Osteoblast (primary cell): ENCODE results near the gene MAZ. TPM values are rescaled to one million over a fixed set of nuclear protein-coding genes. Genes with fewer than 3 reads are reported as not detected.
"Not testable (repeated sequence)": the region's sequence is repeated elsewhere in the genome, so short reads cannot be mapped to it uniquely, and the experiment has no call there.

Experiments
- DNase-seq: peaks from one replicate; pipeline ENCODE4 v3.0.0; 2011; ENCODE audit warnings: low spot score, mixed read lengths; ENCODE audit not compliant: insufficient read length; ENCODE audit errors: missing footprints
- H2AFZ ChIP-seq: 2 replicates; pipeline ENCODE4 v1.6.0; 2011; ENCODE audit warnings: mild to moderate bottlenecking, low read length
- H3K27ac ChIP-seq: 2 replicates; pipeline ENCODE4 v1.5.1; 2011; ENCODE audit warnings: mild to moderate bottlenecking, low read depth, low read length, moderate library complexity
- H3K27me3 ChIP-seq: 2 replicates; pipeline ENCODE4 v1.6.0; 2012; ENCODE audit warnings: mild to moderate bottlenecking, control low read depth, inconsistent platforms, low read length, moderate library complexity; ENCODE audit not compliant: insufficient read depth
- H3K36me3 ChIP-seq: 2 replicates; pipeline ENCODE4 v1.5.1; 2011; ENCODE audit warnings: mild to moderate bottlenecking, low read length, control low read depth, moderate library complexity; ENCODE audit not compliant: insufficient read depth
- H3K4me1 ChIP-seq: 2 replicates; pipeline ENCODE4 v1.5.1; 2011; ENCODE audit warnings: mild to moderate bottlenecking, low read length, control low read depth, moderate library complexity; ENCODE audit not compliant: insufficient read depth
- H3K4me2 ChIP-seq: 2 replicates; pipeline ENCODE4 v1.6.0; 2011; ENCODE audit warnings: mild to moderate bottlenecking, low read length; ENCODE audit not compliant: insufficient read depth
- H3K4me3 ChIP-seq: fragments of 200-600 bp; sonication (generic); 3 replicates; pipeline ENCODE4 v1.5.1; 2012; ENCODE audit warnings: mild to moderate bottlenecking, low read length, inconsistent platforms; ENCODE audit not compliant: insufficient read depth
- H3K79me2 ChIP-seq: 2 replicates; pipeline ENCODE4 v1.6.0; 2012; ENCODE audit warnings: mild to moderate bottlenecking, low read length, control low read depth, inconsistent platforms; ENCODE audit not compliant: insufficient read depth
- H3K9me3 ChIP-seq: 2 replicates; pipeline ENCODE4 v1.5.1; 2011; ENCODE audit warnings: low read depth, low read length, control low read depth
- H4K20me1 ChIP-seq: 2 replicates; pipeline ENCODE4 v1.6.0; 2012; ENCODE audit warnings: mild to moderate bottlenecking, low read length, control low read depth; ENCODE audit not compliant: insufficient read depth
- total RNA-seq: library from RNA; depleted of rRNA; stranded (reverse); fragments of >200 nt; gene quantifications from 2 replicates; pipeline ENCODE4 v1.2.3, GENCODE V29; 2012
- TF ChIP-seq, protein P1 (sequence below): IDR thresholded peaks from 2 replicates; pipeline ENCODE4 v1.5.1; 2011; ENCODE audit warnings: mild to moderate bottlenecking, low read depth, low read length, moderate library complexity; ENCODE audit errors: extremely low read depth

MAZ gene
- 221 and 267 TPM in 2 replicates for total RNA-seq

DNA sequence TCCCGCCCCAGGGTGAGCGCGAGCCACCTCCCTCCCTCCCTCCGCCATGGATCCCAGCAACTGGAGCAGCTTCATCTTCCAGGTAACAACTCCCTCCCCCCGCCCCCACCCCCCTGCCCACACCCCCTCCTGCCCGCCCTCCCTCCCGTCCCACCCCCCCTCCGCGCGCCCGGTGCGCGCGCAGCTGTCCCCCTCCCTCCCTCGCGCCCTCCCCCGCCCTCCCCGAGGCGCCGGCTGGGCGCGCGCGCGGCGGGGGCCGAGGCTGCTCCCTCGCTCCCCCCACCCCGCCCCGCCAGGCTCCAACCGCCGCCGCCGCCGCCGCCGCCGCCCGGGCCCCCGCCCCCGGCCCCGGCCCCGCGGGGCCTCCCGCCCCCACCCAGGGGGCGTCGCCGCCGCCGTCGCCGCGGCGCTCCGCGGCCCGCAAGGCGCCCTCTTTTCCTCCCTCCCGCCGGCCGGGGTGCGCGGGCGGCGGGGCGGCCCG, at the start of gene MAZ:
Gene MAZ, plus strand, starts transcription at position 431 of the 481 bp plus-strand sequence. CDS start 173 bp downstream, outside the sequence.
- Histone ChIP-seq H3K27ac (peak within 1 kb of the TSS; percentile 63), H2AFZ (peak within 1 kb of the TSS; percentile 81), H3K27me3 (no peaks in the 10 kb centered on the region), H3K4me2 (peak within 1 kb of the TSS; percentile 96), H3K79me2 (peaks cover 19% of the 10 kb centered on the region), H3K4me1 (peaks cover 37% of the 10 kb centered on the region), H3K9me3 (no peaks in the 10 kb centered on the region), H3K36me3 (peaks cover 39% of the 10 kb centered on the region), H3K4me3 (peak within 1 kb of the TSS; percentile 90), H4K20me1 (peaks cover 19% of the 10 kb centered on the region)
- TF ChIP-seq, protein P1, sequence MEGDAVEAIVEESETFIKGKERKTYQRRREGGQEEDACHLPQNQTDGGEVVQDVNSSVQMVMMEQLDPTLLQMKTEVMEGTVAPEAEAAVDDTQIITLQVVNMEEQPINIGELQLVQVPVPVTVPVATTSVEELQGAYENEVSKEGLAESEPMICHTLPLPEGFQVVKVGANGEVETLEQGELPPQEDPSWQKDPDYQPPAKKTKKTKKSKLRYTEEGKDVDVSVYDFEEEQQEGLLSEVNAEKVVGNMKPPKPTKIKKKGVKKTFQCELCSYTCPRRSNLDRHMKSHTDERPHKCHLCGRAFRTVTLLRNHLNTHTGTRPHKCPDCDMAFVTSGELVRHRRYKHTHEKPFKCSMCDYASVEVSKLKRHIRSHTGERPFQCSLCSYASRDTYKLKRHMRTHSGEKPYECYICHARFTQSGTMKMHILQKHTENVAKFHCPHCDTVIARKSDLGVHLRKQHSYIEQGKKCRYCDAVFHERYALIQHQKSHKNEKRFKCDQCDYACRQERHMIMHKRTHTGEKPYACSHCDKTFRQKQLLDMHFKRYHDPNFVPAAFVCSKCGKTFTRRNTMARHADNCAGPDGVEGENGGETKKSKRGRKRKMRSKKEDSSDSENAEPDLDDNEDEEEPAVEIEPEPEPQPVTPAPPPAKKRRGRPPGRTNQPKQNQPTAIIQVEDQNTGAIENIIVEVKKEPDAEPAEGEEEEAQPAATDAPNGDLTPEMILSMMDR, result no peak
- DNase-seq, result no peak

DNA sequence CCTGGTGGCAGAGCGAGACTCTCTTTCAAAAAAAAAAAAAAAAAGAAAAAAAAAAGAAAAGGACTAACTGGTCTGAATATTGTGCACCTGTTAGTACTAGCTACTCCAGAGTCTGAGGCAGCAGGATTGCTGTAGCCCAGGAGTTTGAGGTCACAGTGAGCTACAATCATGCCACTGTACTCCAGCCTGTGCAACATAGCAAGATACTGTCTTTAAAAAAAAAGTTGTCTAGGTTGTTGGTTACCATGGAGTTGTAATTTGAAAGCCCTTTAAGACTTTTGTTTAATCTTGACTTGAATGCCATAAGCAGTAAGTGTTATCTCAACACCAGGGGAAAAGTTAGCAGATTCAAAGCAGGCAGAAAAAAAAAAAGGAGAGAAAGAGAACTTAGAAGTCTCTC, 49.7 kb upstream of the MAZ start:
- no peaks in the 10 kb centered on the region for H4K20me1 ChIP-seq
- H3K9me3 ChIP-seq, result no peaks in the 10 kb centered on the region
- no peak overlapping the region for H3K27ac ChIP-seq
- no peaks in the 10 kb centered on the region for H3K36me3 ChIP-seq
- no peak overlapping the region for H3K4me2 ChIP-seq
- DNase-seq, result no peak
- H3K4me1 ChIP-seq, result peaks cover 4% of the 10 kb centered on the region
- no peak overlapping the region for H3K4me3 ChIP-seq
- no peak overlapping the region for H2AFZ ChIP-seq
- TF ChIP-seq, protein P1, result no peak
- H3K79me2 ChIP-seq, result no peaks in the 10 kb centered on the region
- H3K27me3 ChIP-seq, result no peaks in the 10 kb centered on the region

DNA sequence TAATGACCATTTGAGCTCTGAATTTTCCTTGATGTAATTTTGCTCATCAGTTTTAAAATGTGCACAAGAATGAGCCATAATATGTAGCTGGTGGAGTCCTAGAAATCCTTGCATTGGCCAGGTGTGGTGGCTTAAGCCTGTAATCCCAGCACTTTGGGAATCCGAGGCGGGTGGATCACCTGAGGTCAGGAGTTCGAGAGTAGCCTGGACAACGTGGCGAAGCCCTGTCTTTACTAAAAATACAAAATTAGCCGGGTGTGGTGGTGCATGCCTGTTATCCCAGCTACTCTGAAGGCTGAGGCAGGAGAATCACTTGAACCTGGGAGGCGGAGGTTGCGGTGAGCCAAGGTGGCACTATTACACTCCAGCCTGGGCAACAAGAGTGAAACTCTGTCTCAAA, 49.2 kb upstream of the MAZ start:
- not testable (repeated sequence) for H3K4me3 ChIP-seq, H3K27ac ChIP-seq, H3K4me2 ChIP-seq, H4K20me1 ChIP-seq, H2AFZ ChIP-seq, DNase-seq, H3K9me3 ChIP-seq, H3K27me3 ChIP-seq, H3K36me3 ChIP-seq, H3K4me1 ChIP-seq, H3K79me2 ChIP-seq

DNA sequence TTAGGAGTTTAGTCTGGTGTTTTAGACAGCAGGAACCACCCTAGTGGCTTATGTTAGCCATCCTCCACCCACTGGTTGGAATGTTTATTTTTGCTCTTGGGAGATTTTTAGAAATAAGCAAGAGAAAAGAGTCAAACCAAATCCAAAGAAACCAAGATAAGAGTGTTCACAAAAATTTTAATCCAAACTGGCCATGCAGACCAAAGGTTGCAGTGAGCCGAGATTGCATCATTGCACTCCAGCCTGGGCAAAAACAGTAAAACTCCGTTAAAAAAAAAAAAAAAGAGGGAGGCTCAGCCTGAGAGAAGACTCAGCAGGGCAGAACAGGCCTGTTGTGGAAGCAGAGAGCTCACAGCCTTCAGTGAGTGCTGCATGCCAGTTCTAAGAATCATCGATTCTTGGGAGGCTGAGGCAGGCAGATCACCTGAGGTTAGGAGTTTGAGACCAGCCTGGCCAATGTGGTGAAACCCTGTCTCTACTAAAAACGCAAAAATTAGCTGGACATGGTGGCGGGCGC, 48.3 kb upstream of the MAZ start:
- Histone ChIP-seq H3K4me3 (no peak overlapping the region), H4K20me1 (no peaks in the 10 kb centered on the region), H3K79me2 (no peaks in the 10 kb centered on the region), H3K27ac (no peak overlapping the region), H3K4me2 (no peak overlapping the region), H2AFZ (peak overlapping the region; percentile 76), H3K27me3 (no peaks in the 10 kb centered on the region), H3K9me3 (no peaks in the 10 kb centered on the region), H3K4me1 (peaks cover 4% of the 10 kb centered on the region), H3K36me3 (no peaks in the 10 kb centered on the region)
- TF ChIP-seq, protein P1, result no peak
- peak; percentile 77 for DNase-seq
